BE2C (cell line): ENCODE results near the gene IKBKE.

ENCODE experiments used
- DNase-seq: peaks from one replicate; pipeline ENCODE4 v3.0.0-alpha.2; 2020
- H3K27me3 ChIP-seq: fragments of 250-450 bp; sonication (Bioruptor Pico); 2 replicates; pipeline ENCODE4 v1.5.1; 2020; ENCODE audit warnings: mild to moderate bottlenecking
- H3K36me3 ChIP-seq: fragments of 250-450 bp; sonication (Bioruptor Pico); 2 replicates; pipeline ENCODE4 v1.5.1; 2020; ENCODE audit warnings: mild to moderate bottlenecking
- H3K4me1 ChIP-seq: fragments of 250-450 bp; sonication (Bioruptor Pico); 2 replicates; pipeline ENCODE4 v1.5.1; 2020
- H3K4me3 ChIP-seq: 2 replicates; pipeline ENCODE4 v1.5.1; 2011; ENCODE audit warnings: low read depth, low read length
- H3K9me3 ChIP-seq: fragments of 250-450 bp; sonication (Bioruptor Pico); 2 replicates; pipeline ENCODE4 v1.5.1; 2020
- CTCF ChIP-seq: IDR thresholded peaks from 2 replicates; pipeline ENCODE4 v1.5.1; 2012; ENCODE audit warnings: mild to moderate bottlenecking, low read depth, low read length

The IKBKE gene

GRCh38 chr1:206521694-206522402, 51.6 kb downstream of the IKBKE start:
- H3K9me3 ChIP-seq: no peaks in the 10 kb centered on the region
- no peak overlapping the region for H3K4me3 ChIP-seq
- H3K4me1 ChIP-seq: no peaks in the 10 kb centered on the region
- no peak for TF ChIP-seq CTCF
- no peak for DNase-seq
- H3K36me3 ChIP-seq: no peaks in the 10 kb centered on the region
- H3K27me3 ChIP-seq: peaks cover 2% of the 10 kb centered on the region

- Histone ChIP-seq H3K36me3 (no peaks in the 10 kb centered on the region), H3K4me1 (no peaks in the 10 kb centered on the region), H3K9me3 (no peaks in the 10 kb centered on the region), H3K27me3 (peaks cover 3% of the 10 kb centered on the region; the same call in 1 of the 2 replicates), H3K4me3 (no peak overlapping the region)
- TF ChIP-seq CTCF: no peak
- no peak for DNase-seq
Observed at GRCh38 chr1:206524739-206525364, 54.6 kb downstream of the IKBKE start.

GRCh38 chr1:206526064-206526911, 56.0 kb downstream of the IKBKE start:
- DNase-seq: no peak
- Histone ChIP-seq H3K4me1 (no peaks in the 10 kb centered on the region), H3K27me3 (peaks cover 3% of the 10 kb centered on the region; the same call in 1 of the 2 replicates), H3K36me3 (no peaks in the 10 kb centered on the region), H3K4me3 (no peak overlapping the region), H3K9me3 (no peaks in the 10 kb centered on the region)
- no peak for TF ChIP-seq CTCF

GRCh38 chr1:206529425-206529824, 59.1 kb downstream of the IKBKE start:
- Histone ChIP-seq H3K27me3 (peaks cover 3% of the 10 kb centered on the region; the same call in 1 of the 2 replicates), H3K9me3 (no peaks in the 10 kb centered on the region), H3K4me3 (no peak overlapping the region), H3K4me1 (no peaks in the 10 kb centered on the region), H3K36me3 (no peaks in the 10 kb centered on the region)
- no peak for DNase-seq
- TF ChIP-seq CTCF: no peak

GRCh38 chr1:206532368-206532767, 62.1 kb downstream of the IKBKE start:
- DNase-seq: no peak
- no peak for TF ChIP-seq CTCF
- H3K4me3 ChIP-seq: no peak overlapping the region
- no peaks in the 10 kb centered on the region for H3K4me1 ChIP-seq
- no peaks in the 10 kb centered on the region for H3K9me3 ChIP-seq
- no peaks in the 10 kb centered on the region for H3K36me3 ChIP-seq
- H3K27me3 ChIP-seq: peaks cover 3% of the 10 kb centered on the region; the same call in 1 of the 2 replicates
